Activated naive CD4-positive, alpha-beta T cell treated with Interleukin-2 at 50 U/mL for 16 hours (primary cell): ENCODE data around the gene AGAP1.

Experiments used
- DNase-seq: peaks from one replicate; pipeline ENCODE4 v3.0.0-alpha.2; 2020

Gene AGAP1

DNA sequence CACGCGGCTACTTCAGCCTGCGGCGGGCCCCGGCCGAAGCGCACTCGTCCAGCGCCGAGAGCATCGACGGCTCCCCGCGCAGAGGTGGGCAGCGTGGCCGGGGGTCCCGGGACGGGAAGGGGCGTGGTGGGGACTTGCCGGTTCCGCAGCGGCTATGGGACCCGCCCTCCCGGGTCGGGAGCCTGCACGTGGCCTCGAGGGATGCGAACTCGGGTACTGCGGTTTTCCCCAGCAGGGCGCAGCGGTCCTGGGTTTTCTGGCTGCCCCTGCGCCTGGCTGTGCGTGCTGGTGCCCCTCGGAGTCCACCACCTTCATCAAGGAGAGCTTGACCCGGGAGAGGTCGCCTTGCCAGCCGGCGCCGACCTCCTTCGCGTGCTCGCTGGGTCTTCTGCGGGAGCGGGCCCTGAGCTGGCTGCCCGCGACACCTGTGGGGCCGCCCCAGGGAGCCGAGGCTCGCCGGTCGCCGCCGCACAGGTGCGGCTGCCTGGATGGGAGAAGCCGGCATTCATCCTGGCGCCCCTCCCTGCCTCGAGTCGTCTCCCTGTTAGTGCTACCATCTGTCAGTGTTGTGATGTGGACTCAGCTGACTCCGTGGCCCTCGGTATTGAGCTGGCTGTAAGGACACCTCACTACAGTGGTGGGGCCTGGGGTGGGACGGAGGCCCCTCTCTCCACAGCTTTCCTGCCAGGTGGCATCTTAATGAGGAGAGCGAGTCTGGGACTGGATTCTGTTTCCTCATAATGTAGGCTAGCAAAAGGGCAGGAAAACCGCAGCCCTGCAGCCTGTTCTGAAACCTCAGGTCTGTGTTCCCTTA, 177.3 kb downstream of the AGAP1 start:
- DNase-seq = no peak

DNA sequence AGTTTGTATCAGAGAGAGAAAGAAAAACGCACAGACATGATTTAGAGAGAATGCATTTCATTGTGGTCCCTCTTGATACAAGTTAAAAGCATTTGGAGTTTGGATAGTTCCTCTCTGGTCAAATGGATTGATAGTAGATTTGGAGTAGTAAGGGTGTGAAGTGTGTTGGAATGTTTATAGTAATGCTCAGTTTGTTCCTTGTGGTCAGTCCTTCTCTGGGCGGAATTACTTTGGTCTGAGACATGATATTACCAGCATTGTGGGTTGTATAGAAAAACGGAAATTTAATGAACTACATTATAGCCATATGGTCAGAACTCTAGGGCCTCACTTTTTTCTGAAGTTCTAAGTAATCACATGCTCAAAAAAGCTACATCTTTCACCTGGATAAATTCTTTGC, 178.9 kb downstream of the AGAP1 start:
- no peak for DNase-seq

- no peak for DNase-seq
Observed at GRCh38 chr2:235674146-235674545, 180.3 kb downstream of the AGAP1 start.

- DNase-seq = no peak
Observed at GRCh38 chr2:235674812-235675211, 181.0 kb downstream of the AGAP1 start.

DNA sequence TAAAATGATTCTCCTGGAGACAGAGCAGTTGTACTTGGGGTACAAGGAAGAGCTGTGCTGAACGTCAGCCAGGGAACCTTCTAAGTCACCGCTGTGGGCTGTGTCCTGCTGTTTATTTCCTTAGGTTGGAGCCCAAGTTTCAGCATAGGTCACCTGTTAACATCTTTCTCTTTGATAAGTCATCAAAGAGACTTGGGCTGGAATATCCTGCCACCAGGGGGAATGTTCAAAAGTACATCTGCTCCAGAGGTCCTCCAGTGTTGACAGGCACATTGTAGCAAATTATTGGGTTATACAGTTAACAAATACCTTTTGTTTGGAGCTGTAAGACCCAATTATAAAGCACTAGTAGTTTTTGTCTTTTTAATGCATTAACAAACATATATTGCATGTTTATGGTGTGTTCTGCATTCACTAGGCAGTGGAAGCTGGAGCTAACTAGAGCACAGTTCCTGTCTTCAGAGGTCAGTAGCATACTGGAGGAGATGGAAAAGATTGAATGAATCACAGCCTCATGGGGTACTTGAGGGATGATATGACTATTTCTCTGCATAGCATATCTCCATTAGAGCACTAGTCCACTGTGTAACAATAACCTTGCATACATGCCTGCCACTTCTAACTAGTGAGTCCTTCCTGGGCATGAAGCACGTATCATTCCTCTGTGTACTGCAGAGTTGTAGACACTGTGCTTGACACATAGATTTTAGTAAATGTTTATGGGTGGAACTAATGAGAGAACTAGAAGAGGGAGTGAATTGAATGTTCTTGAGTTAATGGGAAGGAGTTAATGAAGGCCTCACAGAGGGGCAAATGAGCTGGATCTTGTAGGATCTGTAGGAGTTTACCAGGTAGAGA, 182.1 kb downstream of the AGAP1 start:
- no peak for DNase-seq

GRCh38 chr2:235676536-235676799, 182.6 kb downstream of the AGAP1 start:
- no peak for DNase-seq

DNA sequence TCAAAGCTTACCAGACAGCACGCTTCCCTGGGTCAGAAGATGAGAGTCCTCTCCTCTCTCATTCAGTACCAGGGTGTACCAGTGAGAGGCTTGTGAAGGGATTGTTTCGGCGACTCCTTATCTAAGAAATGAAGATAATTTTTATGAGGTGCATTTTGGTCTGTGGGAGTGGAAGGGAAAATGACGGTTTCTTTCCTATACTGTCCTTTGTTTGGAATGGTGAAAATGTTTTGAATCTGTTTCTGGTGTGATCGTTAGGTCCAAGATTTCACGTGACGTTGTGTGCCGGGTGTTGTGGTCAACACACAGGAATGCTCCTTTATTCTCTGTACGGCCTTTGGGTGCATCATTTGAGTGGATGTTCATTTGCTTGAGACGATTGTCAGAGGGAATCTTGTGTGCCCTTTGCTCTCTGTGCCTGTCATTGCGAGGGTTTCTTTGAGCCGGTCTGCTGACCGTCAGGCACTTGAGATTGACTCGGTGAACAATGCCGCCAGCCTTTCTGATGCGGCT, 183.5 kb downstream of the AGAP1 start:
- DNase-seq = no peak

GRCh38 chr2:235677937-235678336, 184.1 kb downstream of the AGAP1 start:
- no peak for DNase-seq

GRCh38 chr2:235678712-235679111, 184.9 kb downstream of the AGAP1 start:
- no peak for DNase-seq

DNA sequence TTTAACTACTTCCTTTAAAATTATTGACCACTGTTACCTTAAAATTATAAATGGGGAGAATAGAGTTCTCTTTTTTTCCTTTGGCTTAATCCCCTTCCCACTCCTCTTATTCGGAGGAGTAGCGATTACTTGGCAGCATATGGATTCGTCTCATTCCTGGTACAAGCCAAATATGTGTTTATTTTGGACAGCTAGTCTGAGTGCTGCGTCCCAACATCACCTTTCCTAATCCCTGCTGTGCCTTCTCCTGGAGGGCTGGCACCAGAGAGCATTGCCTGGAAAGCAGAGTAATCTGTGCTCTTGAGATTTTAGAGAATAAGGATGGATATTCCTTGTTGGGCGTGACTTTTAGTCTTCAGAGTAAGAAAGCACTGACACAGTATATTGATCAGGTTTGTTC, 185.6 kb downstream of the AGAP1 start:
- no peak for DNase-seq

GRCh38 chr2:235685024-235685721, 191.3 kb downstream of the AGAP1 start:
- DNase-seq = no peak

GRCh38 chr2:235688511-235689426, 194.9 kb downstream of the AGAP1 start:
- DNase-seq = no peak

- no peak for DNase-seq
Observed at GRCh38 chr2:235689427-235689853, 195.6 kb downstream of the AGAP1 start.

- no peak for DNase-seq
Observed at GRCh38 chr2:235690082-235690808, 196.4 kb downstream of the AGAP1 start.

GRCh38 chr2:235690809-235691450, 197.1 kb downstream of the AGAP1 start:
- no peak for DNase-seq

- no peak for DNase-seq
Observed at GRCh38 chr2:235692076-235692475, 198.2 kb downstream of the AGAP1 start.

- no peak for DNase-seq
Observed at GRCh38 chr2:235692671-235693171, 198.9 kb downstream of the AGAP1 start.

GRCh38 chr2:235693279-235693678, 199.4 kb downstream of the AGAP1 start:
- no peak for DNase-seq

DNA sequence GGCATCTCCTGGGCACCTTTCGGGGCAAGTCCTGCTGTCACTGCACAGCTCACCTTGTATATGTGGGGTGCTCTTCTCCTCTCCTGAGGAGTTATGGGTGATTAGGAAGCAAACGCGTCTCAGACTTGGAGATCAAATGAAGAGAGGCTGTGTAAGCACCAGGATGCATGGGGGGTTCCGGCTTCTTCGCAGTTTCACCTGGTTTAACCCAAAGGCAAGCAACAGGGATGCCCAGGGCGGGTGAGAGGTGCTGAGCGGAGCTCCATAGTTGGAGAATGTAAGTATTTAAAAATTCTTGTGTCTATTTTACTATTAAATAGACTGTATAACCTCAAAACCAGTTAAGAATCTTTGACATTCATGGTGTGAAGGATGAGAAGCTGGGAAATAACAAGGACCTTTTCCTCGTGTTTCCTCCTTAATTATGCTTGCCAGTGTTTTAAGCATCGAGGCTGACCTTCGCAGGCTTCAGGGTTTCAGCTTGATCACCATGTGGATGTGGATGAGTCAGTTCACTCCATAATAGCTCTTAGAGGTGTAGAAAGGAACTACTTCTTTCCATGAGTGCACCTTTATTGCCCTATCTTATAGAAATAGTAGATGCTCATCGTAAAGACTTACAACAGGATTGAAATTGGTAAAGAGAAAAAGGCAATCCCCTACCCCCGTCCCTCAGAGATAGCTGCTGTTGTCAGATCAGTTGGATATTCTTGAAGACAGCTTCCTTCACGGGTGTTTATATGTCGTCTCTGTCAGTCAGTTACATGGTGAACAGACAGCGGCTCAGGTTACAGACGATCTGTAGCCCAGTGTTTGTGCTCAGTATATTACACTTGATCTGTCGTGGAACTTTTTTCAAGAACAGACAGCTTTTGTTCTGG, 201.1 kb downstream of the AGAP1 start:
- DNase-seq = no peak

DNA sequence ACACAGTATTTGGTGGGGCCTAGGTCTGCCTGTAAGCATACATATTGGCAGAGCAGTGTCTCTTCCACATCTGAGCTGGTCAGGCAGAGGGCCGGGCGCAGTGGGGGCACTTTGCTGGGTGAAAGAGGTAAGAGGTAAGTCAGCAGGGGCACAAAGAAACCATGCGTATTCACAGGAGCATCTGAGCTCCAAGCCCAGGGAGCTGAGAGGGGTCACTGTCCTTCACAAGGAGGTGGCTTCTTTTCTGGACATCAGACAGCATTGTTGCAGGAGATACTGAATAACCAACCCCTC, 201.7 kb downstream of the AGAP1 start:
- no peak for DNase-seq
